Testis (tissue), 2 donors: Measurements from ENCODE around the gene TRMT61A.

Experiments
- POLR2A ChIP-seq: fragments of 450-650 bp; IDR thresholded peaks from one replicate; pipeline ENCODE4 v1.6.1; 2017; ENCODE audit warnings: antibody characterized with exemption, mild to moderate bottlenecking, moderate library complexity
- TF ChIP-seq, protein P1 (sequence below), 3 experiments: fragments of 450-650 bp in 2 of 3; fragments of 200-600 bp in 1 of 3; sonication (generic) in 1 of 3; IDR thresholded peaks; one replicate each; pipeline ENCODE4 v1.5.1; 2016 to 2019; ENCODE audit warnings: antibody characterized with exemption in 3 of 3, mild to moderate bottlenecking in 2 of 3, moderate library complexity in 1 of 3

DNA sequence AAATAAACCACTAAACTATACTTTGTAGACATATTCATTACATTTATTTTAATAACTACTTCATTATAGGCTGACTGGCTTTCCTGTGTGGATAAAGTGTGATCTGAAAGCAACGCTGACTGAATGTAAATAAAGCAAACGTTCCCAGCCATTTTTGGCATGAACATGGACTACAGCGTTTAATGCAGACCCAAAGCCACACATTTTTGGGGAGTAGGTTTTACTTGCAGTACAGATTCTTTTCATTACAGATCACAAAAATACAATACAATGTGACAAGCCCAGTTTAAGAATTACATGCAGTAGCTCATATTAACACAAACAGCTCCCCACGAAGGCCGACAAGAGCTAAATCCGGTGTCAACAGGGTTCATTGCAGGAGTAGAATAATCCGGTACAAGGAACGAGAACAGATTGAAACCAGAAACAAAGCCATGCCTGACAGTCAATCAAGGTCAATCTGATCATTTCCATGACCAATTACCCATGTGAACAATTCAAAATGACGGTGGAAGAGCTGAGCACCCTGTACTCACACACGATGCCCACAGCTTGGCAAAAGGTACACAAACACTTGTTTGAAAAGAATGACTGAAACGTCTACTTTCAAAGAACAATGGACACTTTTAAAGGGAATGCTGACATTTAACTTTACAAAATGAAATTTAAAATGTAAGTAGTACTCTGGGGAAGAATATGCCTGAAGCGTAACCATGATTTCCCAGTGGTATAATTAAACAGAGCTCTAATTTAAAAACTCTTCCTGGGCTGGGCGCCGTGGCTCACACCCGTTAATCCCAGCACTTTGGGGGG is 28.2 kb downstream of the TRMT61A start:
- TF ChIP-seq, protein P1, sequence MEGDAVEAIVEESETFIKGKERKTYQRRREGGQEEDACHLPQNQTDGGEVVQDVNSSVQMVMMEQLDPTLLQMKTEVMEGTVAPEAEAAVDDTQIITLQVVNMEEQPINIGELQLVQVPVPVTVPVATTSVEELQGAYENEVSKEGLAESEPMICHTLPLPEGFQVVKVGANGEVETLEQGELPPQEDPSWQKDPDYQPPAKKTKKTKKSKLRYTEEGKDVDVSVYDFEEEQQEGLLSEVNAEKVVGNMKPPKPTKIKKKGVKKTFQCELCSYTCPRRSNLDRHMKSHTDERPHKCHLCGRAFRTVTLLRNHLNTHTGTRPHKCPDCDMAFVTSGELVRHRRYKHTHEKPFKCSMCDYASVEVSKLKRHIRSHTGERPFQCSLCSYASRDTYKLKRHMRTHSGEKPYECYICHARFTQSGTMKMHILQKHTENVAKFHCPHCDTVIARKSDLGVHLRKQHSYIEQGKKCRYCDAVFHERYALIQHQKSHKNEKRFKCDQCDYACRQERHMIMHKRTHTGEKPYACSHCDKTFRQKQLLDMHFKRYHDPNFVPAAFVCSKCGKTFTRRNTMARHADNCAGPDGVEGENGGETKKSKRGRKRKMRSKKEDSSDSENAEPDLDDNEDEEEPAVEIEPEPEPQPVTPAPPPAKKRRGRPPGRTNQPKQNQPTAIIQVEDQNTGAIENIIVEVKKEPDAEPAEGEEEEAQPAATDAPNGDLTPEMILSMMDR (IDR thresholded peaks at IDR 0.05), result no peak
- TF ChIP-seq POLR2A, result no peak
